Activated naive CD8-positive, alpha-beta T cell treated with anti-CD3 and anti-CD28 coated beads, Interleukin-2, amount 50 U/mL, for 16 hours (primary cell): ENCODE measurements around the gene MRPS34.
"Not testable (repeated sequence)": the region's sequence is repeated elsewhere in the genome, so short reads cannot be mapped to it uniquely, and the experiment has no call there.

Experiments
- DNase-seq: peaks from one replicate; pipeline ENCODE4 v3.0.0-alpha.2; 2020; ENCODE audit warnings: low read depth, low spot score

Gene MRPS34

DNA sequence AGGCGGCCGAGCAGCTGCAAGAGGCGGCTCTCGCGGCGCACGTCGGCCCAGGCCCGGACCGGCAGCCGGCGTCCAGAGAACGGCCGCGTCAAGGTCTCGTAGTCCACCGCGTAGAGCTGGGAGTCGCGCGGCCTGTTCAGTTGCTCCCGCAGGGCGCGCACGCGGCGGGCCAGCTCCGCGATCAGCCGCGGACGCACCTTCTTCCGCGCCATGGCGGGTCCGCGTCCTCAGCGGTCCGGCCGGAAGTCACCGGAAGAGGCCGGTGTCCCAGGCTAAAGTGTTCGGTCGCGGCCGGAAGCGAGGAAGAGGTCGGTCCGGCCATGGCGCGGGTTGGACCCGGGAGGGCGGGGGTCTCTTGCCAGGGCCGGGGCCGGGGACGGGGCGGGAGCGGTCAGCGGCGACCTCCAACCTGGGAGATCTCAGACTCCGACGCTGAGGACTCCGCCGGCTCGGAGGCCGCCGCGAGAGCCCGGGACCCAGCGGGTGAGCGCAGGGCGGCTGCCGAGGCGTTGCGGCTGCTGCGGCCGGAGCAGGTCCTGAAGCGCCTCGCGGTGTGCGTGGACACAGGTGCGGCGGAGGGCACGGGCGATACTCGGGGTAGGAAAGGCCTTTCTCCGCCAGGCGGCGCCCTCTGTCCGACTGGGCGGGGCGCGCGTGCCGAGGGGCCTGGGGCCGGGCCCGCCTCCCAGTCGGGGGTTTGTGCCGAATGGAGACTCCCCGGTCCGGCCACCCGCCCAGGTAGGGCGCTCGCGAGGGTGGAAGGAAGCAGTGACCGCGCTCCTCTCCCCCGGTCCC is at the start of gene MRPS34:
Gene MRPS34 (minus strand): TSS at position 227 of the 795 bp plus-strand sequence. CDS start 15 bp downstream, at position 212.
- peak; percentile 50 for DNase-seq

- DNase-seq: no peak
Observed at GRCh38 chr16:1821861-1822611, 49.1 kb upstream of the MRPS34 start.

GRCh38 chr16:1820946-1821290 is 48.0 kb upstream of the MRPS34 start:
- DNase-seq: no peak

GRCh38 chr16:1820096-1820945 is 47.4 kb upstream of the MRPS34 start:
- no peak for DNase-seq

GRCh38 chr16:1819611-1820010 is 46.7 kb upstream of the MRPS34 start:
- DNase-seq: no peak

GRCh38 chr16:1818873-1819525 is 46.1 kb upstream of the MRPS34 start:
- no peak for DNase-seq

DNA sequence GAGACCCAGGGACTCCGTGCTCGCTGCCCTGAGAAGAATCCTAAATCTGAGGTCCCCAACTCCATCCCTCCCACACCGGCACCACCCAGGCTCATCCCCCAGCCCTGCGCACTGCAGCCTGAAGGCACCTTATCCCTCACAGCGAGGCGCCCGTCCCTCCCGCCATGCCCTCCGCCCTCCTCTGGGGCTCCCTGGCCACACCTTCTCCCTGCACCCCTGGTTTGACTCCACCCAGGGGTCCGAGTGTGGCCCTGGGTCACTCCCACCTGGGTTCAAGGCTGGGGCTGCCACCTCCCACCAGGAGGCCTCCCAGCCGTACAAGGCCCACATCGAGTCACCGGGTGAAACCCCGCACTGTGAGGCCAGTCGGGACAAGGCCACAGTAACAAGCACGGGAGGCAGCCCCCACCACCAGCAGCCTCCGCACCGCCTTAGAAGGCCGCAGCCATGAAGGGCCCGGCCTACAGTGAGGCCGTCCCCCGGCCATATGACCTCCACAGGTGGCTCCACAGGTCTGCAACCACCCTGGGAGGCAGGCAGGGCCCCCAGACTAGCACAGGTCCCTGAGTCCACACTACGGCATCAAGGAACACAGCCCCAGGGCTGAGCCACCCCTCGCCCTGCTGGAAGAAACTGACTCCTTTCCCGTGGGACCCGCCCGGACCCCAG is 45.4 kb upstream of the MRPS34 start:
- no peak for DNase-seq

GRCh38 chr16:1817716-1818115 is 44.8 kb upstream of the MRPS34 start:
- no peak for DNase-seq

- no peak for DNase-seq
Observed at GRCh38 chr16:1817276-1817589, 44.3 kb upstream of the MRPS34 start.

DNA sequence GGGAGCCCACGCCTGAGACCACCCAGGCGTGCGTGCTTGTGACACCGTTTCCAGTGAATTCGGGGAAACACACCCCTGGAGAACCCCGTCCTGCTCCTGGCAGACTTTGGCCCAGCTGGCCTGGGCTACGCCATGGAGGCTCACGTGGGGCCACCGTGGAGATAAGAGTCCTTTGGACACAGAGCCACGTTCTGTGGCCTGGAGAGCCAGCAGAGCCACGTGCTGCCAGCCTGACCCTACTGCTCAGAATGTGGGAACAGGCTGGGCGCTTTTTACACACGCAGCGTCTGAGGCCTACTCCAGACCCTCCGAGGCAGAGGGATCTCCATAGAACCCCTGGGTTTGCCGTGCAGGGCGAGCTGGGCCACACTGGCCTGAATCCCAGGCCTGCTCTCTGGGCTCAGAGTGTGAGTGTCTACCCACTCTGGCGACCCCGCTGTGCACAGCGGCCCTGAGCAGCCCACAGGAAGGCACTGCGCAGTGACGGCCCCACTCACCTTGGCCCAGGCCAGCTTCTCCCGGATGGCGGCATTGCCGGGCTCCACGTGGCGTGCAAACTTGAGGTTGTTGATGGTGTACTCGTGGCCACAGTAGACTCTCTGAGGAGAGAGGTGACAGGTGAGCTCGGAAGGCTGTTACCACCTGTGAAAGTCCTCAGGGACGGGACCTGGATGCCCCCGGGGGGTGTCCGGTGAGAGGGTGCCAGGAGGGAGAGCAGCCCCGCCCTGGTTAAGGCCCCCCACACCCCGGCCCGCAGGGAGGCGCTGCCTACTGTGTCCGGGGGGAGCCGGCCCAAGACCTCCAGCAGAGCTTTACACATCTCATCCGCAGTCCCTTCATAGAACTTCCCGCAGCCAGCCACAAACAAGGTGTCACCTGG is 43.7 kb upstream of the MRPS34 start:
- no peak for DNase-seq

- no peak for DNase-seq
Observed at GRCh38 chr16:1815461-1815860, 42.5 kb upstream of the MRPS34 start.

- DNase-seq: no peak
Observed at GRCh38 chr16:1812732-1813163, 39.8 kb upstream of the MRPS34 start.

- DNase-seq: no peak
Observed at GRCh38 chr16:1810536-1810935, 37.6 kb upstream of the MRPS34 start.

GRCh38 chr16:1810106-1810505 is 37.2 kb upstream of the MRPS34 start:
- no peak for DNase-seq

DNA sequence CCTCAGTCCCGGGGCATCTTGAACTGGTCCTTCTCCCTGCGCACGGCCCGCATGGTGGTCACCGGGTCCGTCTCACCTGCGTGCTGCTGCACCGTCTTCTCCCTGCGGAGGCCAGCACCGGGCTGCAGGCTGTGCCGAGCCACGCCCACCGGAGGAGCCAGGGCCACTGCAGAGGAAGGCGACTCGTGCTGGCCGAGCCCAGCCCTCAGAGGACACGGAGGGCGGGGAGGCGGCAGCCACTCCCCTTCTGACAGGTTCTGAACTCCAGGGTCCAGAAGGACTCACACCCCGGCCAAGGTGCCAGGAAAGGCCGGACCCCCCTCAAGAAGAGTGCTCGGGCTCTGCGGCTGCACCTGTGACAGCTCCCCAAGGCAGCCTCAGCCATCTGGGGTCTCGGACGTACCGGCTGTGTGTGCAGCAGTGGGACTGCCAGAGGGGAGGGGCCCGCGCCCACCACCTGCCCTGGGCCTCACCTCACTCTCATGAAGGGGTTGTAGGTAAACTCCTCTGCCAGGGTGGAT is 36.4 kb upstream of the MRPS34 start:
- DNase-seq: no peak

DNA sequence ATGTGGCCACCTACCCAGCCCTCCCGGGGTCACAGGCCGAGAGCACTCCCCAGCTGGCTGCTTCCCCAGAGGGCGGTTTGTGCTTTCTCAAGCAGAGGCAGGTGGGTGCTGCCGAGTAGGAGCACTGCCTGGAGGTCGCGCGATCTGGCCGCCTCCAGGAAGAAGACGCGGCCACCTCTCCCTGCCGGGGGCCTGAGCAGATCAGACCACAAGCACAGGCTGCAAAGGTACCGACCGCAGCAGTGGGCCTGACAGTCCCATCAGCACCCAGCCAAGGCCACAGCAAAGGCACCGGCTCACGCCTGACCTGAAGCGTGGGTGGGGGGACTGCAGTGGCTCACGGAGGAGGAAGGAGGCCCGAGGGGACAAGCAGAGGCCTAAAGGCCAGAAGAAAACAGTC is 35.8 kb upstream of the MRPS34 start:
- DNase-seq: no peak

- no peak for DNase-seq
Observed at GRCh38 chr16:1807626-1808025, 34.7 kb upstream of the MRPS34 start.

DNA sequence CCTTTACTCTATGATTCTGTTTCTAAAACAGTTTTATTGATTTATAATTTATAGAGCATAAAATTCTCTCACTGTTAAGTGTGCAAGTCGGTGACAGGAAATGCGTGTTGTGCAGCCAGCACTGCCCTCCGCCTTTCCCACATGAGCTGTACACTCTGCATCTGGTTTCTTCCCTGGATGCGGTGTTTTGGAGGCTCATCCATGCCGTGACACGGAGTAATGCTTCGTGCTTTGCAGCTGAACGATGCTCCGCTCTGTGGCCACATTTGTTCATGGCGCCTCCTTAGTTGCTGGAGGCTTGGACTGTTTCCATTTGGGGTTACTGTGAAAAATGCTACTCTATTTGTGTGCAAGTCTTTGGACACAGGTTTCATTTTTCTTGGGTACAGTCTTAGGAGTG is 27.8 kb upstream of the MRPS34 start:
- no peak for DNase-seq

GRCh38 chr16:1799263-1799662 is 26.3 kb upstream of the MRPS34 start:
- not testable (repeated sequence) for DNase-seq
